Nephron (organoid): ENCODE measurements around the gene ASTN1.
A peak's percentile ranks its signal among the peaks of the same experiment; 100 is the strongest.

ENCODE experiments used
- H3K27ac Mint-ChIP-seq, 3 experiments: 2 replicates each; pipeline ENCODE4 v1.8.0; 2020; ENCODE audit warnings: mixed read lengths in 3 of 3, mild to moderate bottlenecking in 2 of 3, moderate library complexity in 1 of 3
- H3K27me3 Mint-ChIP-seq: 2 replicates; pipeline ENCODE4 v1.8.0; 2021; ENCODE audit warnings: low read depth, mild to moderate bottlenecking, moderate library complexity, mixed read lengths
- H3K36me3 Mint-ChIP-seq: 2 replicates; pipeline ENCODE4 v1.8.0; 2020; ENCODE audit warnings: low read depth, mixed read lengths
- H3K4me1 Mint-ChIP-seq: 2 replicates; pipeline ENCODE4 v1.8.0; 2020; ENCODE audit warnings: mixed read lengths
- H3K4me3 Mint-ChIP-seq, 3 experiments: 2 replicates each; pipeline ENCODE4 v1.8.0; 2020; ENCODE audit warnings: mild to moderate bottlenecking in 3 of 3, mixed read lengths in 3 of 3, moderate library complexity in 2 of 3
- H3K9me3 Mint-ChIP-seq: 2 replicates; pipeline ENCODE4 v1.8.0; 2020; ENCODE audit warnings: mixed read lengths
- CTCF ChIP-seq, 3 experiments: fragments of 200-600 bp; sonication (generic); IDR thresholded peaks; one replicate each; pipeline ENCODE4 v1.5.0; 2021; ENCODE audit warnings: antibody characterized with exemption in 3 of 3; ENCODE audit not compliant: unreplicated experiment in 3 of 3

Gene ASTN1

GRCh38 chr1:177002891-177003290 lies 161.6 kb downstream of the ASTN1 start:
- TF ChIP-seq CTCF (IDR thresholded peaks at IDR 0.05; ENCODE audit: unreplicated experiment in 3 of 3): no peak
- H3K36me3 Mint-ChIP-seq: no peaks in the 10 kb centered on the region
- no peaks in the 10 kb centered on the region for H3K27me3 Mint-ChIP-seq
- H3K4me3 Mint-ChIP-seq: no peak overlapping the region
- no peak overlapping the region for H3K27ac Mint-ChIP-seq
- no peaks in the 10 kb centered on the region for H3K9me3 Mint-ChIP-seq
- peaks cover 21% of the 10 kb centered on the region for H3K4me1 Mint-ChIP-seq

GRCh38 chr1:177001556-177001955 lies 163.0 kb downstream of the ASTN1 start:
- TF ChIP-seq CTCF (IDR thresholded peaks at IDR 0.05; ENCODE audit: unreplicated experiment in 3 of 3): no peak
- no peaks in the 10 kb centered on the region for H3K36me3 Mint-ChIP-seq
- H3K9me3 Mint-ChIP-seq: no peaks in the 10 kb centered on the region
- H3K4me3 Mint-ChIP-seq: no peak overlapping the region
- no peaks in the 10 kb centered on the region for H3K27me3 Mint-ChIP-seq
- peaks cover 11% of the 10 kb centered on the region for H3K4me1 Mint-ChIP-seq
- H3K27ac Mint-ChIP-seq: no peak overlapping the region

- peak overlapping the region in 1 of 3 experiments; percentile 11 for H3K27ac Mint-ChIP-seq
- TF ChIP-seq CTCF (IDR thresholded peaks at IDR 0.05; ENCODE audit: unreplicated experiment in 3 of 3): no peak
- peaks cover 19% of the 10 kb centered on the region for H3K4me1 Mint-ChIP-seq
- no peak overlapping the region for H3K4me3 Mint-ChIP-seq
- H3K36me3 Mint-ChIP-seq: no peaks in the 10 kb centered on the region
- no peaks in the 10 kb centered on the region for H3K9me3 Mint-ChIP-seq
- no peaks in the 10 kb centered on the region for H3K27me3 Mint-ChIP-seq
These were observed 166.2 kb downstream of the ASTN1 start for GRCh38 chr1:176998183-176998795.

DNA sequence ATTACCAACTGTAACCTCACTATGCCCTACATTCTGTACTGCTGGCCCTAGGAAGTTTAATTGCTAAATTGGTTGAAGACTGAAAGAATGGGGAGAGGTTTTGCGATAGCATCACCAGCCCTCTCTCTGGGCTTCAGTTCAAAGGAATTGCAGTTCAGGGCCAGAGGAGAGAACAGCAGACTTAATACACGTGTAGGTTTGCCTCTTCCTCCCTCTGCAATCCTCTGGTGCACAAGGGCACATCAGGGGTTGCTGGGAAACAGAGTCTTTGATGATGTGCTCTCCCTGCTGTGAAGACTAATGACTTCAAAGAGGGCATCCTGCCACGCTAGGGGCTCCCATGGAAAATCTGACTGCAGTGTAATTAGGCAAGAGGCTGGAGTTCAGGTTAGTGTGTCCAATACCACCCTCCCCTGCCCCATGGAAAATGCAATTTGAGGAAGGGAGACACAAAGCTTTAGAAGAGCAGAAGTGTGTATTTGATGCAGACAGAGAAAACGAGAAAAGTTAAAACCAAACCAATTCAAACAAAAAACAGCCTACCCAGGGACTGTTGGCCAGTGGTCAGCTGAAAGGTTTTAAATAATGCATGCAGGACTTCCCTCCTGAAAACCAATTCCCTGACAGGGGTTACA lies 167.9 kb downstream of the ASTN1 start:
- Mint-ChIP-seq H3K4me3 (no peak overlapping the region), H3K36me3 (no peaks in the 10 kb centered on the region), H3K27me3 (no peaks in the 10 kb centered on the region), H3K9me3 (no peaks in the 10 kb centered on the region), H3K27ac (peak overlapping the region; percentile 70 to 82 (median 81)), H3K4me1 (peaks cover 19% of the 10 kb centered on the region)
- TF ChIP-seq CTCF (IDR thresholded peaks at IDR 0.05; ENCODE audit: unreplicated experiment in 3 of 3): no peak

DNA sequence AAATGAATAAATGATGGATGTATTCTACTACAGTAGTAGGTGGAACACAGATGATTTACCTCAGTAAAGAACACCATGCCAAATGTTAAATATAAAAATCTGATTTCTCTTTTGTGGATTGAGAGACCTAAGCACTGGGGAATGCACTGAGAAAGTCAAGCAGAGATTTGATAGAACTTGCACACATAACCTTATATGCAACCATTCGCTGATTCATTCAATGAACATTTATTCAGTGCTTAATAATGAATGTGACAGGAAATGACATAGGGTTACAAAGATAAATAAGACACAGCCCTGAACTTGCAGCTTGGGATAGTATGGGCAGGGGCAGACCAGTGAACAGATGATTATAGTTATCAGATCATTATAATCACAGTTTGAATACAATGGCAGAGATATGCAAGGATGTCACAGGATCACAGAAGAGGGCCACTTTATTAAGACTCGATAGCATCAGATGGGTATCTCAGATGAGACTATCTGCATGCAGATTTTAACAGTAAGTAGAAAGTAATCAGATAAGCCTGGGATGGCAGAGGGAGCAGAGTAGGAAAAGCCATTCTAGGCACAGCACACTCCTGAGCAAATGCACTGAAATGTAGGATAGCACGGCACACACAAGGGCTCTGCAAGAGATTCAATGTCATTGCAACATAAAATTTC lies 169.4 kb downstream of the ASTN1 start:
- Mint-ChIP-seq H3K27me3 (no peaks in the 10 kb centered on the region), H3K4me1 (peaks cover 28% of the 10 kb centered on the region), H3K9me3 (no peaks in the 10 kb centered on the region), H3K4me3 (no peak overlapping the region), H3K36me3 (no peaks in the 10 kb centered on the region), H3K27ac (peak overlapping the region in 2 of 3 experiments; percentile 30 to 81)
- TF ChIP-seq CTCF (IDR thresholded peaks at IDR 0.05; ENCODE audit: unreplicated experiment in 3 of 3): no peak
